HG02870 (cell line): ENCODE results near the gene PTCD2.
"Not testable (repeated sequence)": the region's sequence is repeated elsewhere in the genome, so short reads cannot be mapped to it uniquely, and the experiment has no call there.

ENCODE experiments used
- ATAC-seq: cut with Tn5 transposase; IDR thresholded peaks from one replicate; pipeline ENCODE4 v1.9.1; 2021; ENCODE audit warnings: mild to moderate bottlenecking, moderate library complexity; ENCODE audit not compliant: unreplicated experiment

PTCD2 gene

GRCh38 chr5:72295539-72295938 lies 24.6 kb upstream of the PTCD2 start:
- ATAC-seq, result no peak

GRCh38 chr5:72296256-72296655 lies 23.9 kb upstream of the PTCD2 start:
- ATAC-seq, result no peak

- not testable (repeated sequence) for ATAC-seq
Observed at GRCh38 chr5:72298136-72298535, 22.0 kb upstream of the PTCD2 start.

- ATAC-seq, result no peak
Observed at GRCh38 chr5:72298711-72299110, 21.5 kb upstream of the PTCD2 start.

- no peak for ATAC-seq
Observed at GRCh38 chr5:72300590-72301339, 19.4 kb upstream of the PTCD2 start.

GRCh38 chr5:72301557-72301956 lies 18.6 kb upstream of the PTCD2 start:
- peak; percentile 61 for ATAC-seq

GRCh38 chr5:72302171-72302570 lies 18.0 kb upstream of the PTCD2 start:
- no peak for ATAC-seq

- peak; percentile 19 for ATAC-seq
Observed at GRCh38 chr5:72305194-72306142, 14.7 kb upstream of the PTCD2 start.

- no peak for ATAC-seq
Observed at GRCh38 chr5:72307573-72307967, 12.6 kb upstream of the PTCD2 start.

- peak; percentile 89 for ATAC-seq
Observed at GRCh38 chr5:72307968-72308852, 12.0 kb upstream of the PTCD2 start.

GRCh38 chr5:72308853-72309191 lies 11.4 kb upstream of the PTCD2 start:
- ATAC-seq, result no peak

- ATAC-seq, result no peak
Observed at GRCh38 chr5:72313141-72313540, 7.0 kb upstream of the PTCD2 start.

- no peak for ATAC-seq
Observed at GRCh38 chr5:72314571-72315172, 5.5 kb upstream of the PTCD2 start.

GRCh38 chr5:72319435-72319975 lies 668 bp upstream of the PTCD2 start:
- not testable (repeated sequence) for ATAC-seq

GRCh38 chr5:72324189-72324825 lies 4.1 kb downstream of the PTCD2 start:
- no peak for ATAC-seq

- no peak for ATAC-seq
Observed at GRCh38 chr5:72325566-72326305, 5.6 kb downstream of the PTCD2 start.

GRCh38 chr5:72326306-72326649 lies 6.1 kb downstream of the PTCD2 start:
- ATAC-seq, result no peak

- no peak for ATAC-seq
Observed at GRCh38 chr5:72328172-72328571, 8.0 kb downstream of the PTCD2 start.

- ATAC-seq, result no peak
Observed at GRCh38 chr5:72330712-72331111, 10.5 kb downstream of the PTCD2 start.
